Mesodermal cell (in vitro differentiated cells): Measurements from ENCODE around the gene SPRR2F.

ENCODE experiments used
- H3K27ac ChIP-seq: 2 replicates; pipeline ENCODE4 v1.7.0; 2013; ENCODE audit warnings: mild to moderate bottlenecking, low read depth, low read length, moderate library complexity; ENCODE audit not compliant: severe bottlenecking
- H3K36me3 ChIP-seq: 2 replicates; pipeline ENCODE4 v1.7.1; 2013; ENCODE audit warnings: mild to moderate bottlenecking, low read length, moderate library complexity; ENCODE audit not compliant: control insufficient read depth, insufficient read depth
- H3K4me1 ChIP-seq: one replicate; pipeline ENCODE4 v1.7.1; 2013; ENCODE audit warnings: mild to moderate bottlenecking, low read length; ENCODE audit not compliant: insufficient read depth, control insufficient read depth, poor library complexity, severe bottlenecking
- H3K4me3 ChIP-seq: 2 replicates; pipeline ENCODE4 v1.7.0; 2013; ENCODE audit warnings: low read length, control low read depth, mild to moderate bottlenecking; ENCODE audit not compliant: insufficient read depth, poor library complexity, severe bottlenecking; ENCODE audit errors: extremely low read depth
- H3K9me3 ChIP-seq: 2 replicates; pipeline ENCODE4 v1.7.1; 2013; ENCODE audit warnings: mild to moderate bottlenecking, low read length, moderate library complexity; ENCODE audit not compliant: control insufficient read depth
- WGBS, 2 experiments: methylation state at CpG; one replicate each; pipeline ENCODE4 v1.1.5; 2013; ENCODE audit warnings: missing lambda C conversion rate in 2 of 2; ENCODE audit not compliant: insufficient coverage in 2 of 2; 5-methylcytosine and 5-hydroxymethylcytosine counted together

SPRR2F gene

DNA sequence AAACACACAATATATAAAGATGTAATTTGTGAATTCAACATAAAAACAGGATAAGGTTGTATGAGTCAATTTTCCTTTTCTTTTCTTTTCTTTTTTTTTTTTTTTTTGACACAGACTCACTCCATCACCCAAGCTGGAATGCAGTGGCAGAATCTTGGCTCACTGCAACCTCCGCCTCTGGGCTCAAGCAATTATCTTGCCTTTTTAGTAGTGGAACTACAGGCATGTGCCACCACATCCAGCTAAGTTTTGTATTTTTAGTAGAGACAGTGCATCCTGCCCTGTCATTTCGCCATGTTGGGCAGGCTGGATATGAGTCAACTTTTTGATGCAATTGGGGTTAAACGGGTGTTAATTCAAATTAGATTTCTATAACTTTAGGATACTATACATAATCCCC, 31.6 kb downstream of the SPRR2F start:
- Histone ChIP-seq H3K36me3 (no peaks in the 10 kb centered on the region), H3K4me3 (no peak overlapping the region), H3K9me3 (no peaks in the 10 kb centered on the region), H3K4me1 (no peaks in the 10 kb centered on the region), H3K27ac (no peak overlapping the region)
- WGBS, 2 experiments: 100% methylated on average over 1 of the region's 3 CpGs; no CpG with 5 or more reads in 1 of the 2 experiments

DNA sequence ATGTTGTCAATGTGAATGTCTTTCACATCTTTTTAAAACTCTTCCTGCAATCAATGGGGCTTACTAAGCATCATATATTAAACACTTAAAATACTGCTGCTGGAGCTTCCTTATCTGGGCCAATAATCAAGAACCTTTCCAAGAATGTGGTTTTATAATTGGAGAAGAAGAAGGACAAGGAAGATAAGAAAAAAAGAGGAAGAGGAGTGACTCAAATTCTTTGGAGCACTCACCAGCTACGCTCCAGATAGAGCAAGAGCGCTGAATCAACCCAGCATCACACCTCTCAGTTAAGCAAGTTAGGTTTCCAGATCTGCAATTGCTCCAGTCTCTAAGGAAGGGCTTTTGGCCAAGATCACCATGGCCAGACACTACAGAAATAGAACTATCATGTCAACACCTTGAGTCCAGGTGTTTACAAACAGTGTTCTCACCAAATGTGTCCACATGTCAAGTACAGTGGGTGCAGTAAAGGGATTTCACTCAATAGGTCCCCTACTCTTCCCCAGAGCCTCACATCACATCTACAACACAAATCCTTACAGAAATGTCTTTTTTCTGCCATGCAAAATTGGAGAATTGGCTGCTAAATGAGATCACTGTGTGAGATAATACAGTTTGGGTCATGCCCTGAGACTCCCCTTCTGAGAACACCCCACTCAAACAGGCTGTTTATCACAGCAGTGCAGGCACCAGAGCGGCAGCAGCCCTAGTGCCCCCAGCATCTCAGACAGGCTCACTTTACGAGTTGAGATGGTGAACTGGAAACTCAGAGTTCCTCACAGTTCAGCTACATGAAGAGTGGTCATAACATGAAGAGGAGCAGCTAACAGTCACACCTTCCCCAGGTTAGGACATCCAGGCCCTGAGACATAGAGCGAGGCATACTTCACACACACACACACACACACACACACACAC, 40.2 kb downstream of the SPRR2F start:
- H3K4me1 ChIP-seq: no peaks in the 10 kb centered on the region
- no peak overlapping the region for H3K4me3 ChIP-seq
- no peak overlapping the region for H3K27ac ChIP-seq
- H3K9me3 ChIP-seq: no peaks in the 10 kb centered on the region
- 86 to 90% methylated on average over 3 of the region's 5 CpGs for WGBS, 2 experiments
- H3K36me3 ChIP-seq: no peaks in the 10 kb centered on the region

- no peaks in the 10 kb centered on the region for H3K9me3 ChIP-seq
- 50% methylated on average over 2 of the region's 2 CpGs; no CpG with 5 or more reads in 1 of the 2 experiments for WGBS, 2 experiments
These were observed 41.8 kb downstream of the SPRR2F start, which contains the start of gene SPRR2B for GRCh38 chr1:153071511-153071910. Gene SPRR2B, minus strand, starts transcription at chr1:153071611. Its CDS starts 772 bp downstream, at chr1:153070839.

GRCh38 chr1:153070243-153070642, 43.1 kb downstream of the SPRR2F start:
- no peak overlapping the region for H3K4me3 ChIP-seq
- no peaks in the 10 kb centered on the region for H3K9me3 ChIP-seq
- no peaks in the 10 kb centered on the region for H3K4me1 ChIP-seq
- H3K27ac ChIP-seq: no peak overlapping the region
- H3K36me3 ChIP-seq: no peaks in the 10 kb centered on the region
- 88% methylated on average over 1 of the region's 2 CpGs; no CpG with 5 or more reads in 1 of the 2 experiments for WGBS, 2 experiments

More at GRCh38 chr1:153071511-153071910, 41.8 kb downstream of the SPRR2F start, which contains the start of gene SPRR2B:
- H3K4me1 ChIP-seq: no peaks in the 10 kb centered on the region
- no peak within 1 kb of the TSS for H3K4me3 ChIP-seq
- H3K36me3 ChIP-seq: no peaks in the 10 kb centered on the region
- no peak within 1 kb of the TSS for H3K27ac ChIP-seq
